Endodermal cell (in vitro differentiated cells): ENCODE data around the gene CRTC1. TPM values are rescaled to one million over a fixed set of nuclear protein-coding genes. Genes with fewer than 3 reads are reported as not detected.

Source experiments
- DNase-seq: peaks from one replicate; pipeline ENCODE4 v3.0.0-alpha.2; 2017
- H3K27ac ChIP-seq: 2 replicates; pipeline ENCODE4 v1.5.1; 2013; ENCODE audit warnings: mild to moderate bottlenecking, low read depth, low read length, moderate library complexity
- H3K27me3 ChIP-seq: 2 replicates; pipeline ENCODE4 v1.6.1; 2013; ENCODE audit warnings: mild to moderate bottlenecking, low read length, moderate library complexity; ENCODE audit not compliant: insufficient read depth, control insufficient read depth, poor library complexity, severe bottlenecking
- H3K36me3 ChIP-seq: 2 replicates; pipeline ENCODE4 v1.7.0; 2013; ENCODE audit warnings: mild to moderate bottlenecking, low read length, moderate library complexity; ENCODE audit not compliant: control insufficient read depth, insufficient read depth
- H3K4me1 ChIP-seq: one replicate; pipeline ENCODE4 v1.7.0; 2013; ENCODE audit warnings: low read length; ENCODE audit not compliant: control insufficient read depth, insufficient read depth
- H3K4me3 ChIP-seq: 2 replicates; pipeline ENCODE4 v1.5.1; 2013; ENCODE audit warnings: mild to moderate bottlenecking, low read length, moderate library complexity
- H3K9ac ChIP-seq: 2 replicates; pipeline ENCODE4 v1.6.1; 2013; ENCODE audit warnings: mild to moderate bottlenecking, low read length, moderate library complexity; ENCODE audit not compliant: poor library complexity, severe bottlenecking; ENCODE audit errors: extremely low read depth
- H3K9me3 ChIP-seq: 2 replicates; pipeline ENCODE4 v1.6.1; 2013; ENCODE audit warnings: mild to moderate bottlenecking, low read length, moderate library complexity; ENCODE audit not compliant: control insufficient read depth
- H3K27ac Mint-ChIP-seq: 2 replicates; pipeline ENCODE4 v1.8.0; 2020; ENCODE audit warnings: mixed read lengths
- H3K27me3 Mint-ChIP-seq: 2 replicates; pipeline ENCODE4 v1.8.0; 2021; ENCODE audit warnings: mild to moderate bottlenecking, mixed read lengths; ENCODE audit not compliant: insufficient read depth
- H3K36me3 Mint-ChIP-seq: 2 replicates; pipeline ENCODE4 v1.8.0; 2020; ENCODE audit warnings: low read depth, mixed read lengths
- H3K4me1 Mint-ChIP-seq: 2 replicates; pipeline ENCODE4 v1.8.0; 2020; ENCODE audit warnings: mixed read lengths
- H3K4me3 Mint-ChIP-seq: 2 replicates; pipeline ENCODE4 v1.8.0; 2020; ENCODE audit warnings: mild to moderate bottlenecking, moderate library complexity, mixed read lengths
- H3K9me3 Mint-ChIP-seq: 2 replicates; pipeline ENCODE4 v1.8.0; 2020; ENCODE audit warnings: mild to moderate bottlenecking, mixed read lengths
- CTCF ChIP-seq: fragments of 200-600 bp; sonication (generic); conservative IDR thresholded peaks from 2 replicates; pipeline ENCODE4 v1.5.0; 2021; ENCODE audit warnings: antibody characterized with exemption, mild to moderate bottlenecking
- WGBS, 2 experiments: methylation state at CpG; one replicate each; pipeline versions ENCODE4 v1.1.5 to v1.1.7; 2013; ENCODE audit warnings: missing lambda C conversion rate in 2 of 2, mixed read lengths in 1 of 2; ENCODE audit not compliant: insufficient coverage in 1 of 2, insufficient read length in 1 of 2; 5-methylcytosine and 5-hydroxymethylcytosine counted together
- total RNA-seq, 2 donors: library from RNA; stranded (reverse); fragmentation: NEBNext Ultra II Directional in 1 of 2; extraction: Animal tissue kit (Norgen Biotek cat#: 25700) in 1 of 2; gene quantifications; 2 replicates in 1 of 2; 3 replicates in 1 of 2; pipeline ENCODE4 v1.2.1, GENCODE V29; 2021

CRTC1 gene
- total RNA-seq, 2 donors from 2014 or later = 26.6 to 29.7 TPM

DNA sequence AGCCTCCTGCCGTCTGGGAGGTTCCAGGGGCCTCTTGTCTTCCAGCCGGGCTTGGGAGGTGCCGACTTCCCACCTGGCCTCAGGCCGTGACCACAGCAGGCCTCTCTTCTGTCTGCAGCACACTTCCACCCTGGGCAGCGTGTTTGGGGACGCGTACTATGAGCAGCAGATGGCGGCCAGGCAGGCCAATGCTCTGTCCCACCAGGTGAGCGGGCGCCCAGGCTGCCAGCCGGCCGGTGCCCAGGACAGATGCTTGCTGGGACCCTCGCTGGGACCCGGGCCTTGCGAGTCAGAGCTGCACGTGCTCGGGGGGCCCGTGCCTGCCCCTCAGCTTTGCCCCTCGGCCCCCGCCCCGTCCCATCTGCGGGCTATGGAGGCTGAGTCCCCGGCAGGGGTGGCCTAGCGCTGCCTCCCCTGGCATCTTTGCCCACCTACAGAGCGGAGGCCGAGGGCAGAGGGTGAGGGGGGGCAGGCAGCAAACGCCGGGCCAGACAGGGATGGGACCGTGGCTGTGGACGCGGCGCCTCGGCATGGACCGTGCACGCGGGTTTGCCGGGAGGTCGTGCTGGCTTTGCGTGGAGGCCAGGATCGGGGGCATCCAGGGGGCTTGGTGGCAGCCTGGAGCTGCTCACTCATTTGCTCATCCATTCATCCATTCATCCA lies 91.4 kb downstream of the CRTC1 start:
- H3K27me3 Mint-ChIP-seq = peaks cover 73% of the 10 kb centered on the region
- Histone ChIP-seq H3K36me3 (no peaks in the 10 kb centered on the region), H3K9me3 (no peaks in the 10 kb centered on the region), H3K4me1 (no peaks in the 10 kb centered on the region), H3K9ac (no peak overlapping the region), H3K27ac (no peak overlapping the region), H3K27me3 (peaks cover 70% of the 10 kb centered on the region), H3K4me3 (no peak overlapping the region)
- no peaks in the 10 kb centered on the region for H3K4me1 Mint-ChIP-seq
- WGBS, 2 experiments = 91 to 94% methylated on average over 26 to 40 of the region's 40 CpGs
- no peak for TF ChIP-seq CTCF
- no peak overlapping the region for H3K4me3 Mint-ChIP-seq
- no peak for DNase-seq
- H3K9me3 Mint-ChIP-seq = no peaks in the 10 kb centered on the region
- no peak overlapping the region for H3K27ac Mint-ChIP-seq
- no peaks in the 10 kb centered on the region for H3K36me3 Mint-ChIP-seq

DNA sequence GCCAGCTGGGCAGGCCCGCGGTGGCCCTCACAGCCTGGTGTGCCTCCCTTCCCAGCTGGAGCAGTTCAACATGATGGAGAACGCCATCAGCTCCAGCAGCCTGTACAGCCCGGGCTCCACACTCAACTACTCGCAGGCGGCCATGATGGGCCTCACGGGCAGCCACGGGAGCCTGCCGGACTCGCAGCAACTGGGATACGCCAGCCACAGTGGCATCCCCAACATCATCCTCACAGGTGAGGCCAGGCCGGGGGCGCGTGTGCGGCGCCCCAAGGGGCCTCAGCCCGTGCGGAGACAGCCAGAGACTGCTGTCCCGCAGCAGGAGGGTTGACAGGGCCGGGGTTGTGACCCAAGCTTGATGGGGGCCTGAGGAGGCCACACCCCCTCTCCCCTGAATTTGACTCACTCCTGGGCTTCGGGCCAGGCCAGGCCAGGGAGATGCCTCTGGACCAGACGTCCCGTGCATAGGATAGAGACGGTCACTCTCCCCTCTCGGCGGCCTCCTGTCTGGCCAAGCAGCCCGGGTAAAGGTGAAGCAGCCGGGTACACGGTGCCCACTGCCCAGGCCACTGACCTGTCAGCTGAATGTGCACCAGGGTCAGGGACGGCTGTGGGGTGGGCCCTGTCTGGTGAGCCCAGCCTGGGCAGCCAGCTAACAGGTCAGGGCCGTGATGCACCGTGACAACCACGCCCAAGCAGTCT lies 92.3 kb downstream of the CRTC1 start:
- 91% methylated on average over 21 to 33 of the region's 33 CpGs for WGBS, 2 experiments
- DNase-seq = no peak
- Mint-ChIP-seq H3K27ac (no peak overlapping the region), H3K4me1 (no peaks in the 10 kb centered on the region), H3K36me3 (no peaks in the 10 kb centered on the region), H3K9me3 (no peaks in the 10 kb centered on the region), H3K4me3 (no peak overlapping the region), H3K27me3 (peaks cover 70% of the 10 kb centered on the region)
- TF ChIP-seq CTCF = no peak
- Histone ChIP-seq H3K36me3 (no peaks in the 10 kb centered on the region), H3K9me3 (no peaks in the 10 kb centered on the region), H3K4me3 (no peak overlapping the region), H3K9ac (no peak overlapping the region), H3K27me3 (peaks cover 78% of the 10 kb centered on the region), H3K4me1 (no peaks in the 10 kb centered on the region), H3K27ac (no peak overlapping the region)

DNA sequence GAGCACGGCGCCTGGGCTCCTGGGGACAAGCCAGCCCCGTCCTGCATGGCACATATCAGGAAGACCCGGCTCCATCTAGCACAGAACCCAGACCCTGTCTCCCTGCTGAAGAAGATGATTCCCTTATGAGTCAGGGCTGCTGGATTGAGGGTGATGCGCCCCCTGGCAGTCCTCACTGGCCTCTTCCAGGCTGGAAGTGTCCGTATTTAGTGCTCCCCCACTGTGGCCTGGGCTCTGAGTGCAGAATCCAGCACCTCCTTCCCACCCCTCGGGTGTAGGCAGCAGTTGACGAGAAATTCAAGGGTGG lies 92.8 kb downstream of the CRTC1 start:
- H3K9me3 Mint-ChIP-seq = no peaks in the 10 kb centered on the region
- no peaks in the 10 kb centered on the region for H3K36me3 Mint-ChIP-seq
- DNase-seq = no peak
- TF ChIP-seq CTCF = peak; percentile 41
- peaks cover 70% of the 10 kb centered on the region for H3K27me3 Mint-ChIP-seq
- no peak overlapping the region for H3K27ac Mint-ChIP-seq
- H3K9ac ChIP-seq = no peak overlapping the region
- 73 to 83% methylated on average over 8 of the region's 8 CpGs for WGBS, 2 experiments
- H3K4me3 ChIP-seq = no peak overlapping the region
- H3K27ac ChIP-seq = no peak overlapping the region
- H3K36me3 ChIP-seq = no peaks in the 10 kb centered on the region
- H3K4me3 Mint-ChIP-seq = no peak overlapping the region
- peaks cover 83% of the 10 kb centered on the region for H3K27me3 ChIP-seq
- no peaks in the 10 kb centered on the region for H3K4me1 ChIP-seq
- no peaks in the 10 kb centered on the region for H3K4me1 Mint-ChIP-seq
- no peaks in the 10 kb centered on the region for H3K9me3 ChIP-seq
